ENCODE data around the gene TOX3. TPM values are rescaled to one million over a fixed set of nuclear protein-coding genes. Genes with fewer than 3 reads are reported as not detected.

TOX3 gene
- total RNA-seq, 2 experiments from 2014 or later, result not detected

- no peaks in the 10 kb centered on the region for H3K36me3 Mint-ChIP-seq
- no peak overlapping the region for H3K4me3 Mint-ChIP-seq
- CTCF ChIA-PET, result no interaction called here
- H3K4me1 Mint-ChIP-seq, result no peaks in the 10 kb centered on the region
- no peak overlapping the region for H3K27ac Mint-ChIP-seq
- peaks cover 3% of the 10 kb centered on the region for H3K9me3 Mint-ChIP-seq (ENCODE audit: low read depth)
- DNase-seq, result no peak
- H3K27me3 Mint-ChIP-seq, result no peaks in the 10 kb centered on the region
- ATAC-seq, result no peak
Observed at GRCh38 chr16:52501746-52502145, 45.2 kb downstream of the TOX3 start.

- Mint-ChIP-seq H3K27ac (no peak overlapping the region), H3K27me3 (no peaks in the 10 kb centered on the region), H3K36me3 (no peaks in the 10 kb centered on the region), H3K4me1 (no peaks in the 10 kb centered on the region), H3K9me3 (ENCODE audit: low read depth) (peaks cover 3% of the 10 kb centered on the region), H3K4me3 (no peak overlapping the region)
- no peak for ATAC-seq
- CTCF ChIA-PET, result no interaction called here
- no peak for DNase-seq
Observed at GRCh38 chr16:52500963-52501362, 46.0 kb downstream of the TOX3 start.

GRCh38 chr16:52499060-52499440 is 47.9 kb downstream of the TOX3 start:
- no peak for DNase-seq
- CTCF ChIA-PET, result no interaction called here
- no peaks in the 10 kb centered on the region for H3K9me3 Mint-ChIP-seq (ENCODE audit: low read depth)
- H3K4me3 Mint-ChIP-seq, result no peak overlapping the region
- H3K27ac Mint-ChIP-seq, result no peak overlapping the region
- H3K27me3 Mint-ChIP-seq, result no peaks in the 10 kb centered on the region
- no peaks in the 10 kb centered on the region for H3K36me3 Mint-ChIP-seq
- ATAC-seq, result no peak
- no peaks in the 10 kb centered on the region for H3K4me1 Mint-ChIP-seq

GRCh38 chr16:52498328-52499059 is 48.4 kb downstream of the TOX3 start:
- Mint-ChIP-seq H3K4me3 (no peak overlapping the region), H3K4me1 (no peaks in the 10 kb centered on the region), H3K9me3 (ENCODE audit: low read depth) (no peaks in the 10 kb centered on the region), H3K27ac (no peak overlapping the region), H3K36me3 (no peaks in the 10 kb centered on the region), H3K27me3 (no peaks in the 10 kb centered on the region)
- DNase-seq, result no peak
- CTCF ChIA-PET, result no interaction called here
- no peak for ATAC-seq

- ATAC-seq, result no peak
- no peak for DNase-seq
- Mint-ChIP-seq H3K9me3 (ENCODE audit: low read depth) (no peaks in the 10 kb centered on the region), H3K4me3 (no peak overlapping the region), H3K4me1 (no peaks in the 10 kb centered on the region), H3K27ac (no peak overlapping the region), H3K36me3 (no peaks in the 10 kb centered on the region), H3K27me3 (no peaks in the 10 kb centered on the region)
- CTCF ChIA-PET, result no interaction called here
Observed at GRCh38 chr16:52497067-52497816, 49.7 kb downstream of the TOX3 start.

- ATAC-seq (no peak), DNase-seq (no peak)
- Mint-ChIP-seq H3K4me1 (no peaks in the 10 kb centered on the region), H3K27ac (no peak overlapping the region), H3K4me3 (no peak overlapping the region), H3K36me3 (no peaks in the 10 kb centered on the region), H3K9me3 (ENCODE audit: low read depth) (no peaks in the 10 kb centered on the region), H3K27me3 (no peaks in the 10 kb centered on the region)
- CTCF ChIA-PET, result no interaction called here
Observed at GRCh38 chr16:52496051-52496876, 50.7 kb downstream of the TOX3 start.

- no peaks in the 10 kb centered on the region for H3K27me3 Mint-ChIP-seq
- DNase-seq (no peak), ATAC-seq (no peak)
- no peaks in the 10 kb centered on the region for H3K4me1 Mint-ChIP-seq
- no peaks in the 10 kb centered on the region for H3K36me3 Mint-ChIP-seq
- CTCF ChIA-PET, result no interaction called here
- H3K4me3 Mint-ChIP-seq, result no peak overlapping the region
- no peak overlapping the region for H3K27ac Mint-ChIP-seq
- H3K9me3 Mint-ChIP-seq (ENCODE audit: low read depth), result no peaks in the 10 kb centered on the region
Observed at GRCh38 chr16:52494621-52495020, 52.3 kb downstream of the TOX3 start.

- ATAC-seq, result no peak
- CTCF ChIA-PET, result no interaction called here
Observed at GRCh38 chr16:52494145-52494544, 52.8 kb downstream of the TOX3 start.

GRCh38 chr16:52492789-52493357 is 54.1 kb downstream of the TOX3 start:
- CTCF ChIA-PET, result no interaction called here
- H3K36me3 Mint-ChIP-seq, result no peaks in the 10 kb centered on the region
- H3K27me3 Mint-ChIP-seq, result no peaks in the 10 kb centered on the region
- no peak overlapping the region for H3K4me3 Mint-ChIP-seq
- no peaks in the 10 kb centered on the region for H3K9me3 Mint-ChIP-seq (ENCODE audit: low read depth)
- ATAC-seq (no peak), DNase-seq (no peak)
- H3K27ac Mint-ChIP-seq, result no peak overlapping the region
- no peaks in the 10 kb centered on the region for H3K4me1 Mint-ChIP-seq

More at GRCh38 chr16:52494145-52494544, 52.8 kb downstream of the TOX3 start:
- DNase-seq, result no peak
- H3K36me3 Mint-ChIP-seq, result no peaks in the 10 kb centered on the region
- H3K9me3 Mint-ChIP-seq (ENCODE audit: low read depth), result no peaks in the 10 kb centered on the region
- H3K27ac Mint-ChIP-seq, result no peak overlapping the region
- H3K4me1 Mint-ChIP-seq, result no peaks in the 10 kb centered on the region
- H3K27me3 Mint-ChIP-seq, result no peaks in the 10 kb centered on the region
- H3K4me3 Mint-ChIP-seq, result no peak overlapping the region

- Mint-ChIP-seq H3K36me3 (no peaks in the 10 kb centered on the region), H3K4me3 (no peak overlapping the region), H3K9me3 (ENCODE audit: low read depth) (no peaks in the 10 kb centered on the region), H3K27ac (no peak overlapping the region), H3K4me1 (no peaks in the 10 kb centered on the region), H3K27me3 (no peaks in the 10 kb centered on the region)
- ATAC-seq (no peak), DNase-seq (no peak)
- CTCF ChIA-PET, result no interaction called here
Observed at GRCh38 chr16:52491216-52491615, 55.7 kb downstream of the TOX3 start.

GRCh38 chr16:52489894-52490293 is 57.0 kb downstream of the TOX3 start:
- CTCF ChIA-PET, result no interaction called here
- no peaks in the 10 kb centered on the region for H3K4me1 Mint-ChIP-seq
- no peaks in the 10 kb centered on the region for H3K9me3 Mint-ChIP-seq (ENCODE audit: low read depth)
- H3K27me3 Mint-ChIP-seq, result no peaks in the 10 kb centered on the region
- ATAC-seq (no peak), DNase-seq (no peak)
- H3K4me3 Mint-ChIP-seq, result no peak overlapping the region
- H3K27ac Mint-ChIP-seq, result no peak overlapping the region
- no peaks in the 10 kb centered on the region for H3K36me3 Mint-ChIP-seq

- no peaks in the 10 kb centered on the region for H3K36me3 Mint-ChIP-seq
- CTCF ChIA-PET, result no interaction called here
- ATAC-seq (no peak), DNase-seq (no peak)
- no peaks in the 10 kb centered on the region for H3K4me1 Mint-ChIP-seq
- no peak overlapping the region for H3K27ac Mint-ChIP-seq
- H3K27me3 Mint-ChIP-seq, result no peaks in the 10 kb centered on the region
- H3K4me3 Mint-ChIP-seq, result no peak overlapping the region
- H3K9me3 Mint-ChIP-seq (ENCODE audit: low read depth), result no peaks in the 10 kb centered on the region
Observed at GRCh38 chr16:52488837-52489289, 58.1 kb downstream of the TOX3 start.

- Mint-ChIP-seq H3K4me1 (no peaks in the 10 kb centered on the region), H3K27me3 (no peaks in the 10 kb centered on the region), H3K9me3 (ENCODE audit: low read depth) (no peaks in the 10 kb centered on the region), H3K27ac (no peak overlapping the region), H3K36me3 (no peaks in the 10 kb centered on the region), H3K4me3 (no peak overlapping the region)
- DNase-seq (no peak), ATAC-seq (no peak)
- CTCF ChIA-PET, result no interaction called here
Observed at GRCh38 chr16:52487849-52488457, 59.0 kb downstream of the TOX3 start.
